ENCODE results near the gene EPM2A.
A peak's percentile ranks its signal among the peaks of the same experiment; 100 is the strongest.

The EPM2A gene

DNA sequence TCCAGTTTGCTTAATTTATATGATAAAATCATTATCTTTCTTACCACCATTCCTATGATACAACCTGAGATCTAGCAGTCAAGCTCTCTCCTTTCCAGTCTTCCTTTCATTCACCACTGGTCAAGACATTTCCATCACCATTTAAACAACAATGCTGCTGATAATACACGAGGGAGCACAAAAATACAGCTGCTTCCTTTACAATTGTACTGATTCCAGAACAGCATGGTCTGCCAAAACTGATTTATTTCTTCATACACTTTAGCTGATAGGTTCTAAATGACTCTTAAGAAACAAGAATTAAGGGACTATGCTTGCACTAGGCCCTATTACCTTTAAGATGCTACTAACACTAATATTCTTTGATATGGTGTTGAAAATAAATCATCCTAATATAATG lies 65.0 kb downstream of the EPM2A start:
- no peak for DNase-seq (ENCODE audit: low read depth)

DNA sequence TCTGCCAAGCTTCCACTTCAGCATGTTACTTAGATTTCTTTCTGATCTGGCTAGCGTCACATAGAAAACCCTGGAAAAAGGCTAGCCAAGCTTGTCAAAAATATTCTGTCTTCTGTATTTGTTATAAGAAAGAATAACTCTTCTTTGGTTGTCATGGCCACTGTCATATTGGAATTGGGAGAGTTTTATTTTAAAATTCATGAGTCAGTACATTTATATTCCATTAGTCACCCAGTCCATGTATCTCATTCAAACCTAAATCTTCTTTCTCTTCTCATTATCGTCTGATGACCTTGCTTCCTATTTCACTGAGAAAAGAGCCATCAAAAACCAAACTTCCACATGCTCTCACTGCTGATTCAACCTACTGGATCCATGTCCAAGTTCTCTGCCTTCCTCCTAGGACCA lies 65.7 kb downstream of the EPM2A start:
- no peak for DNase-seq (ENCODE audit: low read depth)

DNA sequence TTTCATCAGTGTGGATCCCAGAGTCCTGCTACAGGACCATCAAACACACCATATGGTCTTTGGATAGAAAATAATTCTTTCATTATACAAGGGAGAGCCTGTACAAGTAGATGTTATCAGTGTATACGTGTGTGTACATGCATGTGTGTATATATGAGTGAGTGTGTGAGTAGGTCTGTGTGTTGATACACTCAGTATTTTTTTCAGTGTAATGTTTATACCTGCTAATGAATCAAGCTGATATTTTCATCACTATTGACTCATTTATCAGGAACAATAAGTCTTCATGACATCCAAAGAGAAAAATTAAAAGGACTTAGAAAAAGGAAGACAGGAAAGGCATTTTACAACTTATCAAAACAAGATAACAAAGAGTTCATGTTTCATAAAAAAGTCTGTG lies 66.5 kb downstream of the EPM2A start:
- no peak for DNase-seq (ENCODE audit: low read depth)

DNA sequence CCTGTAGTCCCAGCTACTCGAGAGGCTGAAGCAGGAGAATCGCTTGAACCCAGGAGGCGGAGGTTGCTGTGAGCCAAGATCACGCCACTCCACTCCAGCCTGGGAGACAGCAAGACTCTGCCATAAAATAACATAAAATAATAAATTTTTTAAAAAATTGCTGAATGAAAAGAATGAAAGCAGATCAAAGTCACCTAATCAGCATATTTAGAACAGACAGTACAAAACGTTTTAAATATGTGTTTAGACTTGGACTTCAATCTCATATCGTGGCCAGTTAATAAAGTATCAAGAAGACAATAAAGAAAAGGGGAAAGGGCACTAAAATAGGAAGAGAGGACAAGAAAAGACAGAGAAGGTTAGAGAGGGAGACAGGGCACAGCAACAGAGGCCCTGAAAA lies 74.6 kb downstream of the EPM2A start:
- DNase-seq (ENCODE audit: low read depth) = no peak

GRCh38 chr6:145656128-145656527 lies 79.2 kb downstream of the EPM2A start:
- no peak for DNase-seq (ENCODE audit: low read depth)

- DNase-seq (ENCODE audit: low read depth) = no peak
These were observed 82.7 kb downstream of the EPM2A start for GRCh38 chr6:145652572-145652971.

- no peak for DNase-seq (ENCODE audit: low read depth)
These were observed 83.3 kb downstream of the EPM2A start for GRCh38 chr6:145651988-145652387.

DNA sequence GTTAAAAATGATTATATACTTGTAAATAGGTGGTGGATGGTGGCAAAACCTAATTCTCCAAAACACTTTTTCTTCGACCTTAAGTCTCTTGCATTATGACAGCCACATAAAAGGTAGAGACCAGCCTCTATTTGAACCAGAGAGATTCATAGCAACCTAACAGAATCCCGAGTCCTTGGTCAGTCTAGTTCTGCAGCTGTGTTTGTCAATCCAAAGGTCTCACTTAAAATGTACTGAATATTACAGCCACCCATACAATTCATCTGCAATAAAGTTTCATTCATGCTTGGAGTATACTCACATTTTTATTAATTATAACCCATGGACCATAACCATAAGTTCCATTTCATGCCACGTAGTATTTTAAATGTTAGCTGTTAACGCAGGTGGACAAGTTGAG lies 87.2 kb downstream of the EPM2A start:
- no peak for DNase-seq (ENCODE audit: low read depth)

DNA sequence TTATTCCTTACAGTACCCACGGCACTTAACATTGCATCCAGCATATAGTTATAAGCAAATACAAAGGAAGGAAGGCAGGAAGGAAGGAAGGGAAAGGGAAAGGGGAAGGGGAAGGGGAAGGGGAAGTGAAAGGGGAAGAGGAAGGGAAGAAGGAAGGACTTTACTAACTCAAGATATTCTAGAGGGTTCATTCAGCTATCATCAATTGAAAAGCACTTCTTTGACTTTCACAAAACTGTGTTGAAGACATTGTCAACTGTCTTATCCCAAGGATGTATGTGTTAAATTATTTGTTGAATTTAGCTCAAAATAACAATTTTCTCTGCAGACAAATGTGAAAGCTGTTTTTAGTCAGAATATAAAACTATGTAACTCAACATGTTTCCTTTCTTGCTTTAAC lies 87.7 kb downstream of the EPM2A start:
- DNase-seq (ENCODE audit: low read depth) = no peak

GRCh38 chr6:145643760-145644159 lies 91.6 kb downstream of the EPM2A start:
- DNase-seq (ENCODE audit: low read depth) = no peak

DNA sequence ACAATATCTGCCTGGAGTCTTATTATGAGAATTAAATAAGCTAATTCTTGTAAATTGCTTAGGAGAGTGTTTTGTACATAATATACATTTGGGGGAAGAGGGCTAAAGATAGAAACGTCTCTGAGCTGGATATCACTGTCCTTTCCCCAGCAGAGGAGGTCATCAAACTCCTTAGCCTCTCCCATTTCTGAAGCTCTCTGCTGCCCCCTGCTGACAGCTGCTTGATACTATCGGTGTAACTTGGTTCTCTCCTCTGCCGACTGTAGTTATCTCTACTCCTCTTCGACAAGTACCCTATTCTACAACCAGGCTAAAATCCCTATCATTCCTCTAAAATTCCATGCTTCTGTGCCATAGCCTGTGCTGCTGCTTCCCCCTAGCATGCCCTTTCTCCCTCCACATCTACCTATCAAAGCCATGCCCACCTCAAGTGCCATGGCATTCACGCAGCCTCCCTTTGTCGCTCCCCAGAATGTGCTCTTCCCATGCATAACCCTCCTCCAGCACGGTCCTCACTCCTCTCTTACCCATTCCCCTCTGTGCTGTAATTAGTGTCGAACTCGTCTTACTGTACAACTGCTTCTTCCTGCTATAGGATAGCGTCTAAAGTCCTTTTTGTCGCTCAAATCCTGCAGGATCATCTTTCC lies 101.2 kb downstream of the EPM2A start:
- peak; percentile 63 for DNase-seq (ENCODE audit: low read depth)

DNA sequence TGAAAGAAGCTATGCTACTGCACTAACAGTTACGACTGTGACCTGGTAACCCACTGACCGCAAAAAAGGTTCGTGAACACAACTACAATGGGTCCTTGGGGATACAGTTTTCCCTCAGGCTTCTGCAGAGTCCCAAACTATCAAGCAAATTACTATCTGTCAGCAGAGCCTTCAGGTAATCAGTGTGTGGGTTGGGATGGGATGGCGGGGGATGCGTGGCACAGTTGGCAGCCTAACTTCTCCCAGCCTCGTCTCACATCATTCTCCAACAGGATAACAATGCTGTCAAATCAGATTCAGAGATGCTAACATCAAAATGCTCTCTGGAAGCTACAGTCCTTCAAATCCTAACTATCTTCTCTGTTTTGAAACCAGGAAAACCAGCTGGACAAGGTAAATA lies 102.3 kb downstream of the EPM2A start:
- DNase-seq (ENCODE audit: low read depth) = no peak

GRCh38 chr6:145631374-145631773 lies 103.9 kb downstream of the EPM2A start:
- no peak for DNase-seq (ENCODE audit: low read depth)

GRCh38 chr6:145630598-145630997 lies 104.7 kb downstream of the EPM2A start:
- no peak for DNase-seq (ENCODE audit: low read depth)

DNA sequence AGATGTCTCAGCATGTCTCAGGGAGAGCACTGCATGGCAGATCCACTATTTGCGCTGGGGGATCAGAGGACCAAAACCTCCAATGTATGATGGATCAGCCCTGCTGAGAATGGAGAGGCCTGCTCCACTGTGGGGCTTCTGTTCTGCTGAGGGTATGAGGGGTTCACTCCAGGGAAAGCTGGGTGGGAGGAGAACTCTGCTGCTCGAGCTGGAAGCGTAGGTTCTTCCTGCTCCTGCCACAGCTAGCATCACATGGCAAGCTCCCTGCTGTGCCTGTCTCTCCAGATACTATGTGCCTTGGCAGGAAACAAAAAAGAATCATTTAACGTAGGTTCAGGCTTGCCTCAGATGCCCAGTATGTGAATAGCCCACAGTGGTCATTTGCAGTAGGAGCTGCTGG lies 105.8 kb downstream of the EPM2A start:
- no peak for DNase-seq (ENCODE audit: low read depth)

- no peak for DNase-seq (ENCODE audit: low read depth)
These were observed 107.9 kb downstream of the EPM2A start for GRCh38 chr6:145627451-145627850.

DNA sequence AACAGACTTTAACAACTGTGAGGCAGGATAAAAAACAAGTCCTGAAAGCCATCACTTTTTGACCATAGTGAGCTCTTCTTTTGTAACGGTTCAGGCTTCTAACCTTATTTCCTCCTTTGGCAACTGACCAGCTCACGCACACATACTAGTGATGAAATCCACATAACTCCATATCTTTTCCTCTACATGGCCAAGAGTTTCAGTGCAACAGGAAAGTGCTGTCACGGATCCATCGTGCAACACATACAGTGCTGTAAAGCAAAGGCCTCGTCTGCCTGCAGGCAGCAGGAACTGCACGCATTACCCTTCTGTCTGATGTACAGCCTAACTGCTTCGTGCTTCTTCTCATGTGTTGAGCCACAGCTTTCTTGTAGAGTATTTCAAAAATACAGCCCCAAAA lies 108.5 kb downstream of the EPM2A start:
- DNase-seq (ENCODE audit: low read depth) = no peak

DNA sequence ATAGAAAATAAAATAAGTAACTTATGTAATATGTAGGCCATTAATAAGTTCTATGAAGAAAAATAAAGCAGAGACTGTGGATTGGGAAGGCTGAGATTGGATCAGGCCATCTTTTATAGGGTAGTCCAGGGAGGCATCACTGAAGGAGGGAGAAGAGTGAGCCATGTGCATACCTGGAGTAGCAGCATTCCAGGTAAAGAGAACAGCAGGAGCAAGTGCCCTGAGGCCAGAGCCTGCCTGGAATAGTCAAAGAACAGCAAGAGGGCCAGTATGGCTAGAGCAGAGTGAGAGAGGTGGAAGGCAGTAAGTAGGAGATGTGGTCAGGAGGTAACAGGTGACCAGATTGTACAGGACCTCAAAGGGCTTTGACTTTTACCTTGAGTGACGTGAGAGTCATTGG lies 112.1 kb downstream of the EPM2A start:
- no peak for DNase-seq (ENCODE audit: low read depth)

DNA sequence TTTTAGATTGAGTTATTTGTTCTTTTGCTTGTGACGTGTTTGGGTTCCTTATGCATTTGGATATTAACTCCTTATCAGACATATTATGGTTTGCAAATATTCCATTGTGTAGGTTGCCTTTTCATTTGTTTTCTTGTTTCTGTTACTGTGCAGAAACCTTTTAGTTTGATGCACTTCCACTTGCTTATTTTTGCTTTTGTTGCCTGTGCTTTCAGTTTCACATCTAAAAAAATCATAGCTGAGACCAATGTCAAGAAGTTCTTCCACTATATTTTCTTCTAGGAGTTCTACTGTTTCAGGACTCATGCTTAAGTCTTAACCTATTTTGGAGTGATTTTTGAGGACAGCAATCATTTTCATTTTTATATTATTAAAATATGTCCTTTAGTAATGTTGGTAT lies 113.5 kb downstream of the EPM2A start:
- no peak for DNase-seq (ENCODE audit: low read depth)

DNA sequence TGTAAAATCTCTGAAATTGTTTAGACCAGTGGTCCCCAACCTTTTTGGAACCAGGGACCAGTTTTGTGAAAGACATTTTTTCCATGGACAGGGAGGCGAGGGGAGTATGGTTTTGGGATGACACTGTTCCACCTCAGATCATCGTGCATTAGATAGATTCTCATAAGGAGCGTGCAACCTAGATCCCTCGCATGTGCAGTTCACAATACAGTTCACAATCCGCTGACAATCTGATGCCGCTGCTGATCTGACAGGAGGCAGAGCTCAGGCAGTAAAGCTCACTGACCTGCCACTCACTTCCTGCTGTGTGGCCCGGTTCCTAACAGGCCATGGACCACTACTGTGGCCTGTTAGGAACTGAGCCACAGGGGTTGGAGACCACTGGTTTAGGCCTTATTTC lies 115.2 kb downstream of the EPM2A start:
- no peak for DNase-seq (ENCODE audit: low read depth)

- DNase-seq (ENCODE audit: low read depth) = no peak
These were observed 125.8 kb downstream of the EPM2A start for GRCh38 chr6:145609521-145609920.

DNA sequence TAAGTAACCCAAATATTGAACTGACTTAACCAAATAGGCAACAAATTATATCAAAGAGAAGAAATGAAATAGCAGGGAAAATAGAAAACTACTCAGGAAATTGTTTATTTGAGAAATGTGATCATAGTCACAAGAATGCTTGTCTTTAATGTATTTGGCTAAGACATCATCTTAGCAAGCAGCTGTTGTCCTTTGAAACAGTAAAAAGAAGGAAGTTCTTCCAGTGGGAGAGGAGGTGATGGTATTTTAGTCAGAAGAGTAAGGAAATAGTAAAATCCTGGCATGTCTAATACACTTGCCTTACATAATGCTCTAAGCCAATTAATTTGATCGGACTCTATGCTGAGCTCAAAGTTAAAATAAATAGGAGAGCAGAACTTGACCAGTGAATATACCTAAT lies 126.5 kb downstream of the EPM2A start:
- DNase-seq (ENCODE audit: low read depth) = no peak

DNA sequence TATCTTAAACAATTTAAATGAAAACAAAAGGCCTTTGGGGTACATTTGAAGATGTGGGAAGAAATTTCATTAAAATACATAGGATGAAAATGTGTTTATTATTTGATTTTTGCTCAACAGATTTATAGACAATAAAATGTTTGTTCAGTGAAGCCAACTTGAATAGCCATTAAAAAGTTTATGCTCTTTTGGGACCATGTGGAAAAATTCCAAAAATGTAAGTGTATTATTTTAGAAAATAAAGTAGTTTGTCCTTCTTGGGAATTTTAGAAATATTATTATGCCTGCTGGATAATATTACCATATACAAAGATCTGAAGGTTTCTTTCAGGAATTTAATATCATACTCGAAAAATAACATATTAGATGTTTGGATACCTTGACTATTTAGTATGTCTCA lies 131.3 kb downstream of the EPM2A start:
- no peak for DNase-seq (ENCODE audit: low read depth)

DNA sequence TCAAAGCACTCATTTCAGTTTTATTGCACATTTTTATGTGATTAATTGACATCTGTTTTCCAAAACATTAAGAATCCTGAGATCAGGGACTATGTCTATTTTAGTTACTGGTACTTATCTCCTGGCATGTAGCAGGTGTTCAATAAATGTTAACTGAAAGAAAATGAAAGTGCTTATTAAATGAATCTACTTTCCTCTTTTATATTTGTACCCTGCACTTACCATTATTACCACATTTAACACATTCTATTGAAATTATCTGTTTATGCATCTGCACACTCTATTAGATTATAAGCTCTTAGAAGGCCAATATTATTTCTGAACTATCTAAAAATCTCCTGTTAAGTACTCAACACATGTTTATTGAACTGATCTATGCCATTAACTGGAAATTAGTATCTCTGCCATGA lies 131.9 kb downstream of the EPM2A start:
- no peak for DNase-seq (ENCODE audit: low read depth)

All from T follicular helper cell (primary cell).